ENCODE results near the gene OTUB1. TPM values are rescaled to one million over a fixed set of nuclear protein-coding genes. Genes with fewer than 3 reads are reported as not detected.

The OTUB1 gene
- total RNA-seq, 4 donors from 2014 or later, result 35.0 to 86.7 (median 50.4) TPM

DNA sequence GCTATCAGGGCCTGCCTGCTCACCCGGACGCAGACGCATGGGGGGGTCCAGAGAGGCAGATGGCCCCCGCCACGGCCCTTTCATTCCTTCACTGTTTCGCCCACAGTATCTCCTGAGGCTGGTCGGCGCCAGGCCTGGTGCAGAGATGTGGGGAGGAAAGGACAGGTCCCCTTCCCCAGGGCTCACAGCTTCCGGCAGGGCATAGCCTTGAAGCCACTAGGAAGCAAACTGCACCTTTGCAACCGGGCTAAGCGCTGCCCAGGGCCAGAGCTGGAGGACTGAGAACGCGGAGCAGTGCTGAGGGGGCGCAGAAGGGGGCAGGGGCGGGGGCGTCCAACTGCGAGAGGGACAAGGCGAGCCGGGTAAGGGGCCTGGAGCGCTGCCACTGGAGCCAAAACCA, 29.3 kb downstream of the OTUB1 start:
- Histone ChIP-seq H3K36me3 (no peaks in the 10 kb centered on the region), H3K4me1 (peaks cover 0 to 18% (median 0%) of the 10 kb centered on the region in 4 donors), H3K27ac (no peak overlapping the region), H3K4me3 (no peak overlapping the region), H3K9me3 (no peaks in the 10 kb centered on the region), H3K27me3 (no peaks in the 10 kb centered on the region)
- DNase-seq (ENCODE audit: low spot score in 2 of 2), result no peak
- 80 to 81% methylated on average over 20 of the region's 20 CpGs for WGBS, 2 donors
- no peak for TF ChIP-seq POLR2A (IDR thresholded peaks at IDR 0.05)
- TF ChIP-seq, protein P1, sequence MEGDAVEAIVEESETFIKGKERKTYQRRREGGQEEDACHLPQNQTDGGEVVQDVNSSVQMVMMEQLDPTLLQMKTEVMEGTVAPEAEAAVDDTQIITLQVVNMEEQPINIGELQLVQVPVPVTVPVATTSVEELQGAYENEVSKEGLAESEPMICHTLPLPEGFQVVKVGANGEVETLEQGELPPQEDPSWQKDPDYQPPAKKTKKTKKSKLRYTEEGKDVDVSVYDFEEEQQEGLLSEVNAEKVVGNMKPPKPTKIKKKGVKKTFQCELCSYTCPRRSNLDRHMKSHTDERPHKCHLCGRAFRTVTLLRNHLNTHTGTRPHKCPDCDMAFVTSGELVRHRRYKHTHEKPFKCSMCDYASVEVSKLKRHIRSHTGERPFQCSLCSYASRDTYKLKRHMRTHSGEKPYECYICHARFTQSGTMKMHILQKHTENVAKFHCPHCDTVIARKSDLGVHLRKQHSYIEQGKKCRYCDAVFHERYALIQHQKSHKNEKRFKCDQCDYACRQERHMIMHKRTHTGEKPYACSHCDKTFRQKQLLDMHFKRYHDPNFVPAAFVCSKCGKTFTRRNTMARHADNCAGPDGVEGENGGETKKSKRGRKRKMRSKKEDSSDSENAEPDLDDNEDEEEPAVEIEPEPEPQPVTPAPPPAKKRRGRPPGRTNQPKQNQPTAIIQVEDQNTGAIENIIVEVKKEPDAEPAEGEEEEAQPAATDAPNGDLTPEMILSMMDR (IDR thresholded peaks at IDR 0.05), result no peak
- no peak for TF ChIP-seq EP300 (IDR thresholded peaks at IDR 0.05)

DNA sequence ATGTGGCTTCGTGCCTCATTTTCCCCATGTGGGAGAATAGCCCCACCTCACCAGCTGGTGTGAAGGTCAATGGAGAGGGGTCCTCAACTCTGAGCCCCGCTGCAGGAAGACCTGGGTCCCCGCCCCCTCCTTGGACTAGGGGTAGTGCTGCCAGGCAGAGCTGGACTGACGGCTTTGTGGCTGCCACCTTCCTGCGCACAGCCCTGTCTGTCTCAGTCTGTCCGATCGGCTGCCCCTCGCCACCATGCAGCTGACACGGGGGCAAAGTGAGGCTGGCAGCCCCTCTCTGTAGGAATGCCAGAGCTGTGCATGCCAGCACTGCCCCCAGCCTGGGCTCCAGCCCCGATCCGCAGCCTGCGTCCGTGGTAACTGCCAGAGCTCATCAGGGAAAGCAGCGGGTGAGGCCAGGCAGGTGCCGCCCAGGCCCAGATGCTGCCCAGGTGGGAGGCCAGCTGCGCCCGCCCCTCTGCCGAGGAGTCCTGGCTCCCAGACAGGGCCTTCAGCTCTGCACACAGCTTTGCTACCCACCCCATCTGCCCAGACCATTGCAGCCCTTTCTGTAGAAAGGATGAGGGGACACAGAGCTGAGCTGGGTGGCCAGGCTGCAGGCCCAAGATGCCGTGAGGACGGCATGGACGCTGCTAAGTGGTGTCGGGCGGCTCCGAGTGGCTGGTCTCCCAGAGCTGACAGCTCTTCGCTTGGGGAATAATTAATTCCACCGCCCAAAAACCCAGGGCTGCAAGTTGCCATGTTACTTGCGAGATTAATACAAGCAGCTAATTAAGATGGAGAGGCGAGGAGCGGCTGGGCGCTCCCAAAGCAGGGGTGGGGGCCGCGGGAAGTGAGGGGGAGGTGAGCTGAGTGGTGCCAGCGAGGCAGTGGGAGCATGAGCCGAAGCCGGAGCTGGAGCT, 30.0 kb downstream of the OTUB1 start:
- no peak overlapping the region for H3K27ac ChIP-seq
- H3K9me3 ChIP-seq, result no peaks in the 10 kb centered on the region
- H3K4me3 ChIP-seq, result no peak overlapping the region
- no peaks in the 10 kb centered on the region for H3K27me3 ChIP-seq
- H3K36me3 ChIP-seq, result no peaks in the 10 kb centered on the region
- DNase-seq (ENCODE audit: low spot score in 2 of 2), result no peak
- WGBS, 2 donors, result 87 to 89% methylated on average over 26 of the region's 35 CpGs
- TF ChIP-seq POLR2A (IDR thresholded peaks at IDR 0.05), result no peak
- no peak for TF ChIP-seq EP300 (IDR thresholded peaks at IDR 0.05)
- TF ChIP-seq, protein P1 (IDR thresholded peaks at IDR 0.05), result no peak
- H3K4me1 ChIP-seq, result peaks cover 0 to 18% (median 0%) of the 10 kb centered on the region in 4 donors

DNA sequence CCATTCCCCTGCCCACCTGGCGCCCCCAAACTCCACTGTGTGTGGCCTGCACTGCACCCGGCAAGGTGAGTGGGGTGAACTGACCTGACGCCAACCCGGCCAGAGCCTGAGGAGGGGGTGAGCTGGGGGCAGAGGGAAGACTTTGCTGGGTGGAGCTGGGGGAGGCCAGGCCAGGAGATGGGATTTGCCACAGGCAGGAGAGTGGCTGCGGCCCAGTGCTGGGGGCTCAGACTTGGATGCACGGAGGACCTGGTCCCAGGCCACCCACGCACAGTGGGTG, 31.6 kb downstream of the OTUB1 start:
- H3K27me3 ChIP-seq, result no peaks in the 10 kb centered on the region
- 71 to 80% methylated on average over 4 to 7 of the region's 7 CpGs for WGBS, 2 donors
- DNase-seq (ENCODE audit: low spot score in 2 of 2), result no peak
- H3K27ac ChIP-seq, result no peak overlapping the region
- peaks cover 0 to 18% (median 0%) of the 10 kb centered on the region in 4 donors for H3K4me1 ChIP-seq
- TF ChIP-seq EP300 (IDR thresholded peaks at IDR 0.05) (no peak), POLR2A (IDR thresholded peaks at IDR 0.05) (no peak)
- TF ChIP-seq, protein P1 (IDR thresholded peaks at IDR 0.05), result no peak
- H3K4me3 ChIP-seq, result no peak overlapping the region
- no peaks in the 10 kb centered on the region for H3K36me3 ChIP-seq
- H3K9me3 ChIP-seq, result no peaks in the 10 kb centered on the region

DNA sequence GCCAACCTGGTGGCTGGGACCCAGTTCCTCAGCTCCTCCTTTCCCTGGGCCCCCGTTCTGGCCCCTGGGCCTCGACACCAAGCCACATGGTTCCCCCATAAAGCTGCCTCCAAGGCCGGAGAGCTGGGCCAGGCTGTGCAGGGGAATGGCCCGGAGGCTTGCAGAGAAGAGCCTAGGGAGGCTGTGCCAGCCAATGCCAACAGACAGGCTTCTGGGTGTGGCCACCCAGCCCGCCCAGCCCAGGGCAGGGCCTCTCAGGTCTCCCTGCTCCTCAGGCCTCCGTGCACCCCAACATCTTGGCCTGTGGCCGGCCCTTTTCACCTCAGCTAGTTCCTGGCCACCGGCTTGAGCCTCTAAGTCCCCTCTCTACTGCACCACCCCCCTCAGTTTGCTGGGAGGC, 32.1 kb downstream of the OTUB1 start:
- DNase-seq (ENCODE audit: low spot score in 2 of 2), result no peak
- no peaks in the 10 kb centered on the region for H3K27me3 ChIP-seq
- no peaks in the 10 kb centered on the region for H3K9me3 ChIP-seq
- H3K36me3 ChIP-seq, result no peaks in the 10 kb centered on the region
- no peak overlapping the region for H3K4me3 ChIP-seq
- H3K4me1 ChIP-seq, result peaks cover 0 to 18% (median 0%) of the 10 kb centered on the region in 4 donors
- 85 to 86% methylated on average over 7 to 8 of the region's 8 CpGs for WGBS, 2 donors
- H3K27ac ChIP-seq, result no peak overlapping the region
- TF ChIP-seq EP300 (IDR thresholded peaks at IDR 0.05) (no peak), POLR2A (IDR thresholded peaks at IDR 0.05) (no peak)
- TF ChIP-seq, protein P1 (IDR thresholded peaks at IDR 0.05), result no peak

Measured in tibial nerve (tissue), 4 donors.